DOHH2 (cell line): ENCODE data around the gene ADAM30.

Source experiments
- H3F3A ChIP-seq: fragments of 200-600 bp; sonication (generic), shearing (Covaris generic); 2 replicates; pipeline ENCODE4 v1.6.0; 2016; ENCODE audit warnings: antibody characterized with exemption, mild to moderate bottlenecking; ENCODE audit not compliant: control insufficient read depth, insufficient read depth
- H3K27ac ChIP-seq: fragments of 200-600 bp; sonication (generic); 2 replicates; pipeline ENCODE4 v1.5.1; 2014; ENCODE audit warnings: low read depth, mild to moderate bottlenecking, low read length, moderate library complexity
- H3K27me3 ChIP-seq: fragments of 200-600 bp; sonication (generic); 2 replicates; pipeline ENCODE4 v1.6.1; 2014; ENCODE audit warnings: mild to moderate bottlenecking, low read length, mixed read lengths; ENCODE audit not compliant: control insufficient read depth
- H3K36me3 ChIP-seq: fragments of 200-600 bp; sonication (generic); 2 replicates; pipeline ENCODE4 v1.6.1; 2014; ENCODE audit warnings: mild to moderate bottlenecking, low read length, moderate library complexity, mixed read lengths; ENCODE audit not compliant: control insufficient read depth
- H3K4me1 ChIP-seq: fragments of 200-600 bp; sonication (generic); 2 replicates; pipeline ENCODE4 v1.6.1; 2014; ENCODE audit warnings: mild to moderate bottlenecking, low read length, mixed read lengths; ENCODE audit not compliant: control insufficient read depth
- H3K4me2 ChIP-seq: fragments of 200-600 bp; sonication (generic); 2 replicates; pipeline ENCODE4 v1.6.0; 2014; ENCODE audit warnings: mild to moderate bottlenecking, low read length, moderate library complexity
- H3K4me3 ChIP-seq: fragments of 200-600 bp; sonication (generic); 2 replicates; pipeline ENCODE4 v1.5.1; 2014; ENCODE audit warnings: mild to moderate bottlenecking, low read length, mixed read lengths
- H3K79me2 ChIP-seq: fragments of 200-600 bp; sonication (generic); 2 replicates; pipeline ENCODE4 v1.6.1; 2014; ENCODE audit warnings: mild to moderate bottlenecking, low read length, mixed read lengths; ENCODE audit not compliant: control insufficient read depth
- H3K9me2 ChIP-seq: fragments of 200-600 bp; sonication (generic); replicated peaks from 2 replicates; pipeline ENCODE4 v1.6.1; 2014; ENCODE audit warnings: mild to moderate bottlenecking, low read length, mixed read lengths; ENCODE audit not compliant: control insufficient read depth
- H3K9me3 ChIP-seq: fragments of 200-600 bp; sonication (generic); 2 replicates; pipeline ENCODE4 v1.6.1; 2014; ENCODE audit warnings: antibody characterized with exemption, low read length, mixed read lengths; ENCODE audit not compliant: control insufficient read depth, insufficient read depth
- H4K20me1 ChIP-seq: fragments of 200-600 bp; sonication (generic); 2 replicates; pipeline ENCODE4 v1.6.0; 2014; ENCODE audit warnings: low read depth, mild to moderate bottlenecking, antibody characterized with exemption, low read length, moderate library complexity; ENCODE audit not compliant: control insufficient read depth, insufficient read depth
- CTCF ChIP-seq: fragments of 200-600 bp; sonication (generic); IDR thresholded peaks from one replicate; pipeline ENCODE4 v1.5.1; 2014; ENCODE audit warnings: antibody characterized with exemption, mild to moderate bottlenecking, low read depth, low read length; ENCODE audit not compliant: poor library complexity, severe bottlenecking
- EZH2phosphoT487 ChIP-seq: fragments of 200-600 bp; sonication (generic); IDR thresholded peaks from 2 replicates; pipeline ENCODE4 v1.6.1; 2017; ENCODE audit warnings: borderline replicate concordance, mild to moderate bottlenecking, antibody characterized with exemption, low read length, moderate library complexity, mixed read lengths

ADAM30 gene

DNA sequence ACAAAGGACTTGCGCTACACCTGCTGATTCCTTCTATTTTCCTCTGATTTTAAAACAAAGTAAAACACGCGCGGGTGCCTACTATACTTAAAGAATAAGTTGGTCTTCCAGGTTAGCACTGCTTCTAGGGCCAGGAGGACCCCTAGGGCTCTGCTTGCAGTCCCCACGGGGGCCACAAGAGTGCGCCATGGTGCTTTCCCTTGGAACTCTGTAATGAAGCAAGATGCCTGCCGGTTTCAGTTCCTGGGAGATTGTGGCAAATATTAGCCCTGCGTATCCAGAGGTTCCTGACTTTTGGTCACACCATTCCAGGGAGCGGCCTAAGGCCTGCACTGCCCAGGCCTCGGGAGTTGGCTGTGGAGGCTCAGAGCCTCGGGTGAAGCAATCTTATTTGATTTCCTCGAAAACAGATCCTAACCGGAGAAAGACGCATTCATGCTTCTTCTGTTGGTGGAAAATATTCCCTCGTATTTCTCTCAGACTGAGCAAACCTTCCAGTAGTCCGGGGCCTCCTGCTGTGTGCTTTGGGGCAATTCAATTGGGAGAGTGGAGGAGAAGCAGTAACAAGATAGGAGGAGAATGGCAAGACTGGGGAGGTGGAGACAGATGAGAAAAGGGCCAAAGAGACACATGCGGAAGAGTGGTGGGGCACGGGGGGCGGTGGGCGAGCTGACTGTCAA is 25.3 kb downstream of the ADAM30 start:
- Histone ChIP-seq H3K27ac (no peak overlapping the region), H4K20me1 (no peaks in the 10 kb centered on the region), H3K4me2 (no peak overlapping the region), H3K79me2 (no peaks in the 10 kb centered on the region), H3K4me1 (no peaks in the 10 kb centered on the region), H3K9me2 (no peaks in the 10 kb centered on the region), H3K27me3 (peaks cover 26% of the 10 kb centered on the region), H3F3A (no peaks in the 10 kb centered on the region), H3K36me3 (no peaks in the 10 kb centered on the region), H3K4me3 (no peak overlapping the region), H3K9me3 (no peaks in the 10 kb centered on the region)
- TF ChIP-seq CTCF (peak; percentile 92), EZH2phosphoT487 (no peak)

DNA sequence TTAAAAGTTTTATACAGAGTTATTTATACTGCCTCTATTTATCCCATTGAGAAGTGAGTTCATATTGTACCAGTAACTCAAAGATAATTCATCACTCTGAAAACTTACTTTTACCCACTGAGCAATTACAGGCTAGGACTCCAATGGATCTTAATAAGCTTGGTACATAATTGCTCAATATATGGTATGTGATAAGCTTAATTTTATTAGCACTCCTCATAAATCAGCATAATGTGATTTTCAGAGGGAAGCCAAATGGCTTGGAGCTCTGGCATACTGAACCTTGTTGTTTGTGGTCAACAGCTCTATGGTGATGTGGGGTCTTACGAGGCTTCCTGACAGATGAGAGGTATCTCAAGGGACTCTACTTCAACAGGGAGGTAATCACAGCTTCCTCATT is 26.3 kb downstream of the ADAM30 start:
- no peak overlapping the region for H3K27ac ChIP-seq
- peaks cover 28% of the 10 kb centered on the region for H3K27me3 ChIP-seq
- no peak overlapping the region for H3K4me3 ChIP-seq
- H3F3A ChIP-seq, result no peaks in the 10 kb centered on the region
- no peaks in the 10 kb centered on the region for H3K9me2 ChIP-seq
- no peaks in the 10 kb centered on the region for H4K20me1 ChIP-seq
- no peaks in the 10 kb centered on the region for H3K36me3 ChIP-seq
- H3K79me2 ChIP-seq, result no peaks in the 10 kb centered on the region
- H3K9me3 ChIP-seq, result no peaks in the 10 kb centered on the region
- no peaks in the 10 kb centered on the region for H3K4me1 ChIP-seq
- TF ChIP-seq CTCF (no peak), EZH2phosphoT487 (no peak)
- H3K4me2 ChIP-seq, result no peak overlapping the region

DNA sequence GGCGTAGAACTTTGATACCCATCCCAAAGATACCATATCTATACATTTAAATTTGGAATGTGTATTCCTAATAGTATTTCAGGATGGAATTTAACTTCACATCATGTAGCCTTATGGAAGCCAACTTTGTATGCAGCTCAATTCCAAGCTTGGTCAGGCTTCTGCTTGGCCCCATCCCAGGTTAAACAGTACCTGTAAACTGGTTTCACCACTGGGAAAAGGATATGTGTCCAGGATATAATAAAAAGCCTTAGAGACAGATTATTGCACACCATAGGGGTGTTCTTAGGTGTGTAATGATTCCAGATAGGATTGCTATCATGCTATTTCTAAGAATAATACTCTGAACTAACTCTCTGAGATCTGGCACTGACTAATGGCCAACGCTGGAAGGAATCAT is 28.1 kb downstream of the ADAM30 start:
- H3K9me2 ChIP-seq, result no peaks in the 10 kb centered on the region
- no peak overlapping the region for H3K4me3 ChIP-seq
- no peaks in the 10 kb centered on the region for H3K36me3 ChIP-seq
- H3K79me2 ChIP-seq, result no peaks in the 10 kb centered on the region
- H3F3A ChIP-seq, result no peaks in the 10 kb centered on the region
- no peak overlapping the region for H3K27ac ChIP-seq
- no peaks in the 10 kb centered on the region for H3K4me1 ChIP-seq
- H3K27me3 ChIP-seq, result peaks cover 24% of the 10 kb centered on the region
- H3K4me2 ChIP-seq, result no peak overlapping the region
- TF ChIP-seq EZH2phosphoT487, result no peak
- no peak for TF ChIP-seq CTCF
- H3K9me3 ChIP-seq, result no peaks in the 10 kb centered on the region
- H4K20me1 ChIP-seq, result no peaks in the 10 kb centered on the region
